ENCODE data around the gene IL25.
A peak's percentile ranks its signal among the peaks of the same experiment; 100 is the strongest.

The IL25 gene

GRCh38 chr14:23364164-23365035 lies 8.2 kb upstream of the IL25 start:
- peaks cover 16% of the 10 kb centered on the region for H3K4me1 ChIP-seq (ENCODE audit: control insufficient read depth, insufficient read depth, low read length, unreplicated experiment)
- peak overlapping the region; percentile 75 for H3K4me3 ChIP-seq (ENCODE audit: low read depth, low read length)

GRCh38 chr14:23365036-23365731 lies 7.4 kb upstream of the IL25 start, which contains the start of gene EFS:
Gene EFS (minus strand): TSS chr14:23365172. CDS start chr14:23365025, 147 bp downstream.
- H3K4me3 ChIP-seq (ENCODE audit: low read depth, low read length), result peak within 1 kb of the TSS; percentile 75
- H3K36me3 ChIP-seq (ENCODE audit: insufficient read depth, low read length), result no peaks in the 10 kb centered on the region
- H3K79me2 ChIP-seq (ENCODE audit: control insufficient read depth, insufficient read depth, low read length, unreplicated experiment), result peaks cover 16% of the 10 kb centered on the region
- H3K27ac ChIP-seq (ENCODE audit: low read depth, low read length), result peak within 1 kb of the TSS; percentile 54
- H2AFZ ChIP-seq (ENCODE audit: low read length, unreplicated experiment), result peak within 1 kb of the TSS; percentile 19
- H3K27me3 ChIP-seq (ENCODE audit: insufficient read depth, low read length), result peaks cover 12% of the 10 kb centered on the region
- peaks cover 16% of the 10 kb centered on the region for H3K4me1 ChIP-seq (ENCODE audit: control insufficient read depth, insufficient read depth, low read length, unreplicated experiment)

More at GRCh38 chr14:23364164-23365035, 8.2 kb upstream of the IL25 start:
- peak overlapping the region; percentile 54 for H3K27ac ChIP-seq (ENCODE audit: low read depth, low read length)
- H2AFZ ChIP-seq (ENCODE audit: low read length, unreplicated experiment), result peak overlapping the region; percentile 19
- H3K27me3 ChIP-seq (ENCODE audit: insufficient read depth, low read length), result peaks cover 9% of the 10 kb centered on the region
- H3K36me3 ChIP-seq (ENCODE audit: insufficient read depth, low read length), result no peaks in the 10 kb centered on the region
- H3K79me2 ChIP-seq (ENCODE audit: control insufficient read depth, insufficient read depth, low read length, unreplicated experiment), result peaks cover 16% of the 10 kb centered on the region

- Histone ChIP-seq H3K79me2 (ENCODE audit: control insufficient read depth, insufficient read depth, low read length, unreplicated experiment) (peaks cover 16% of the 10 kb centered on the region), H3K27me3 (ENCODE audit: insufficient read depth, low read length) (peaks cover 17% of the 10 kb centered on the region), H2AFZ (ENCODE audit: low read length, unreplicated experiment) (peak overlapping the region; percentile 19), H3K4me1 (ENCODE audit: control insufficient read depth, insufficient read depth, low read length, unreplicated experiment) (peaks cover 16% of the 10 kb centered on the region), H3K4me3 (ENCODE audit: low read depth, low read length) (peak overlapping the region; percentile 75), H3K36me3 (ENCODE audit: insufficient read depth, low read length) (no peaks in the 10 kb centered on the region), H3K27ac (ENCODE audit: low read depth, low read length) (peak overlapping the region; percentile 54; the same call in 1 of the 2 replicates)
Measured at GRCh38 chr14:23365732-23366425, 6.7 kb upstream of the IL25 start.

GRCh38 chr14:23366426-23366921 lies 6.1 kb upstream of the IL25 start:
- Histone ChIP-seq H2AFZ (ENCODE audit: low read length, unreplicated experiment) (peak overlapping the region; percentile 39), H3K27me3 (ENCODE audit: insufficient read depth, low read length) (peaks cover 22% of the 10 kb centered on the region), H3K36me3 (ENCODE audit: insufficient read depth, low read length) (no peaks in the 10 kb centered on the region), H3K4me3 (ENCODE audit: low read depth, low read length) (peak overlapping the region; percentile 75), H3K79me2 (ENCODE audit: control insufficient read depth, insufficient read depth, low read length, unreplicated experiment) (peaks cover 16% of the 10 kb centered on the region), H3K4me1 (ENCODE audit: control insufficient read depth, insufficient read depth, low read length, unreplicated experiment) (peaks cover 16% of the 10 kb centered on the region), H3K27ac (ENCODE audit: low read depth, low read length) (no peak overlapping the region)

DNA sequence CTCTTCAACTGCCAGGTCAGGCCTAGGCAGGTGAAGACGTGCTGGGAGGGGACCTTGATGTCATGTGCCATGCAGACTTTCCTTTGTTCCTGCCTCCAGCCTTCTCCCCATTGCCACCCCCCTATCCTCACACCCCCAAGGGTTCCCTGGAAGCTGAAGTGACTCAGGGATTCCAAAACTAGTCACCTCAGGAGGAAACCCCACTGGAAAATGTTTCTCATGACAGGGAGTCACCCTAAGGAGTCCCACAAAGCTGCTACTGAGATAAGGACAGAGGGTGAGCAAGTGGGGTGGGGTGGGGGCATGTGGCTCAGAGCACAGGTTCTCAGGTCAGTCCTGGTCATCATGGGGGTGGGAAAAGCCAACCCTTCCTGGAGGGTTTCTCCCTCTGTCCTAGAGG lies 2.4 kb upstream of the IL25 start:
- no peak overlapping the region for H3K27ac ChIP-seq (ENCODE audit: low read depth, low read length)
- H3K79me2 ChIP-seq (ENCODE audit: control insufficient read depth, insufficient read depth, low read length, unreplicated experiment), result no peaks in the 10 kb centered on the region
- H3K36me3 ChIP-seq (ENCODE audit: insufficient read depth, low read length), result no peaks in the 10 kb centered on the region
- H3K4me1 ChIP-seq (ENCODE audit: control insufficient read depth, insufficient read depth, low read length, unreplicated experiment), result peaks cover 5% of the 10 kb centered on the region
- H2AFZ ChIP-seq (ENCODE audit: low read length, unreplicated experiment), result no peak overlapping the region
- peaks cover 22% of the 10 kb centered on the region for H3K27me3 ChIP-seq (ENCODE audit: insufficient read depth, low read length)
- no peak overlapping the region for H3K4me3 ChIP-seq (ENCODE audit: low read depth, low read length)

DNA sequence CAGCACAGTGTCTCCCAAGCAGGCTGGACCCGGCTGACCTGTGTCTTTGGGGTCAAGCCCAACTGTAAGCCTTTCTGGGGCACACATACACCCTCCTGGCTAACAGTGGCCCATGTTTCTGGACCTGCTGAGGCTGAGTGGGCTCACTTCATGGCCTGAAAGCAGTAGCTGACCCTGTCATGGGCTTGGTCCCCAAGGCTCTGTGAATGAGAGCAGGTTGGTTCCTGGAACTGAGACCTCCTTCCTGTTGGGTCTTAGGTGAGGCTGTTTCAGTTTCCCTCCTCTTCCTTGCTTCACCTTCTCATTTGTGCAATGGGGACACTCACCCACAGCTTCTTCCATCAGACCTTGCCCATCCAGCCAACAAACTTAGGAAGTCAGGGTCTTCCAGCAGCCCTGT lies 744 bp upstream of the IL25 start:
- no peak overlapping the region for H2AFZ ChIP-seq (ENCODE audit: low read length, unreplicated experiment)
- peaks cover under 1% of the 10 kb centered on the region for H3K4me1 ChIP-seq (ENCODE audit: control insufficient read depth, insufficient read depth, low read length, unreplicated experiment)
- no peak overlapping the region for H3K4me3 ChIP-seq (ENCODE audit: low read depth, low read length)
- no peaks in the 10 kb centered on the region for H3K36me3 ChIP-seq (ENCODE audit: insufficient read depth, low read length)
- H3K79me2 ChIP-seq (ENCODE audit: control insufficient read depth, insufficient read depth, low read length, unreplicated experiment), result no peaks in the 10 kb centered on the region
- no peak overlapping the region for H3K27ac ChIP-seq (ENCODE audit: low read depth, low read length)
- peaks cover 22% of the 10 kb centered on the region for H3K27me3 ChIP-seq (ENCODE audit: insufficient read depth, low read length)

DNA sequence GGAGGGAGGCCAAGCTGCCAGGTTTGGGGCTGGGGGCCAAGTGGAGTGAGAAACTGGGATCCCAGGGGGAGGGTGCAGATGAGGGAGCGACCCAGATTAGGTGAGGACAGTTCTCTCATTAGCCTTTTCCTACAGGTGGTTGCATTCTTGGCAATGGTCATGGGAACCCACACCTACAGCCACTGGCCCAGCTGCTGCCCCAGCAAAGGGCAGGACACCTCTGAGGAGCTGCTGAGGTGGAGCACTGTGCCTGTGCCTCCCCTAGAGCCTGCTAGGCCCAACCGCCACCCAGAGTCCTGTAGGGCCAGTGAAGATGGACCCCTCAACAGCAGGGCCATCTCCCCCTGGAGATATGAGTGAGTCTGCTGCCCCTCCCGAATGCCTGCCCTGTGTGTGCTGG lies 432 bp downstream of the IL25 start:
- Histone ChIP-seq H2AFZ (ENCODE audit: low read length, unreplicated experiment) (no peak overlapping the region), H3K4me3 (ENCODE audit: low read depth, low read length) (no peak overlapping the region), H3K27ac (ENCODE audit: low read depth, low read length) (no peak overlapping the region), H3K27me3 (ENCODE audit: insufficient read depth, low read length) (peaks cover 22% of the 10 kb centered on the region), H3K36me3 (ENCODE audit: insufficient read depth, low read length) (no peaks in the 10 kb centered on the region), H3K4me1 (ENCODE audit: control insufficient read depth, insufficient read depth, low read length, unreplicated experiment) (no peaks in the 10 kb centered on the region), H3K79me2 (ENCODE audit: control insufficient read depth, insufficient read depth, low read length, unreplicated experiment) (no peaks in the 10 kb centered on the region)

GRCh38 chr14:23375527-23376251 lies 3.1 kb downstream of the IL25 start:
- Histone ChIP-seq H3K27me3 (ENCODE audit: insufficient read depth, low read length) (peaks cover 13% of the 10 kb centered on the region), H2AFZ (ENCODE audit: low read length, unreplicated experiment) (no peak overlapping the region), H3K4me1 (ENCODE audit: control insufficient read depth, insufficient read depth, low read length, unreplicated experiment) (no peaks in the 10 kb centered on the region), H3K36me3 (ENCODE audit: insufficient read depth, low read length) (no peaks in the 10 kb centered on the region), H3K4me3 (ENCODE audit: low read depth, low read length) (no peak overlapping the region), H3K27ac (ENCODE audit: low read depth, low read length) (no peak overlapping the region), H3K79me2 (ENCODE audit: control insufficient read depth, insufficient read depth, low read length, unreplicated experiment) (no peaks in the 10 kb centered on the region)

- Histone ChIP-seq H2AFZ (ENCODE audit: low read length, unreplicated experiment) (no peak within 1 kb of the TSS), H3K27me3 (ENCODE audit: insufficient read depth, low read length) (peaks cover 16% of the 10 kb centered on the region), H3K36me3 (ENCODE audit: insufficient read depth, low read length) (no peaks in the 10 kb centered on the region), H3K27ac (ENCODE audit: low read depth, low read length) (no peak within 1 kb of the TSS), H3K79me2 (ENCODE audit: control insufficient read depth, insufficient read depth, low read length, unreplicated experiment) (no peaks in the 10 kb centered on the region), H3K4me1 (ENCODE audit: control insufficient read depth, insufficient read depth, low read length, unreplicated experiment) (no peaks in the 10 kb centered on the region), H3K4me3 (ENCODE audit: low read depth, low read length) (no peak within 1 kb of the TSS)
Measured at GRCh38 chr14:23376482-23377197, 4.0 kb downstream of the IL25 start, which contains the start of gene CMTM5. Gene CMTM5 (plus strand): TSS chr14:23377046. CDS start chr14:23377252, 206 bp downstream.

Measured in ACC112 (cell line).